HepG2 (cell line): ENCODE data around the gene TOR4A. TPM values are rescaled to one million over a fixed set of nuclear protein-coding genes. Genes with fewer than 3 reads are reported as not detected.

Source experiments
- BORCS8-MEF2B ChIP-seq: sonication (generic); formaldehyde crosslinking; IDR thresholded peaks from 2 replicates; pipeline ENCODE4 v1.8.0; 2022; ENCODE audit warnings: mild to moderate bottlenecking, missing genetic modification reagents
- CENPT ChIP-seq: sonication (generic); formaldehyde crosslinking; IDR thresholded peaks from 2 replicates; pipeline ENCODE4 v1.8.0; 2022; ENCODE audit warnings: low read depth, mild to moderate bottlenecking, moderate library complexity, missing genetic modification reagents
- ERF ChIP-seq: IDR thresholded peaks from 2 replicates; pipeline ENCODE4 v1.6.1; 2018; ENCODE audit warnings: missing biosample characterization, missing genetic modification reagents
- FOXK1 ChIP-seq: sonication (generic); formaldehyde crosslinking; IDR thresholded peaks from 2 replicates; pipeline ENCODE4 v1.4.0; 2020; ENCODE audit warnings: low read depth, missing genetic modification reagents, borderline replicate concordance
- MIER2 ChIP-seq: IDR thresholded peaks from 2 replicates; pipeline ENCODE4 v1.6.1; 2016; ENCODE audit warnings: missing biosample characterization, missing genetic modification reagents
- NRL ChIP-seq: sonication (generic); formaldehyde crosslinking; IDR thresholded peaks from 2 replicates; pipeline ENCODE4 v1.5.0; 2020; ENCODE audit warnings: missing genetic modification reagents, mild to moderate bottlenecking, moderate library complexity, borderline replicate concordance
- SPEN ChIP-seq: sonication (generic); formaldehyde crosslinking; IDR thresholded peaks from 2 replicates; pipeline ENCODE4 v1.5.1; 2020; ENCODE audit warnings: low read depth, mild to moderate bottlenecking, missing genetic modification reagents
- ZBTB20 ChIP-seq: sonication (generic); formaldehyde crosslinking; IDR thresholded peaks from 2 replicates; pipeline ENCODE4 v1.8.1; 2023; ENCODE audit warnings: missing genetic modification reagents, low read depth, mild to moderate bottlenecking, borderline replicate concordance
- ZBTB38 ChIP-seq: sonication (generic); formaldehyde crosslinking; IDR thresholded peaks from 2 replicates; pipeline ENCODE4 v1.5.1; 2020; ENCODE audit warnings: mild to moderate bottlenecking, missing genetic modification reagents
- ZNF263 ChIP-seq: sonication (generic); formaldehyde crosslinking; IDR thresholded peaks from 2 replicates; pipeline ENCODE4 v1.4.0; 2020; ENCODE audit warnings: missing genetic modification reagents
- ZNF33B ChIP-seq: sonication (generic); formaldehyde crosslinking; IDR thresholded peaks from 2 replicates; pipeline ENCODE4 v1.5.1; 2020; ENCODE audit warnings: mild to moderate bottlenecking, missing genetic modification reagents
- ZNF484 ChIP-seq: sonication (generic); formaldehyde crosslinking; IDR thresholded peaks from 2 replicates; pipeline ENCODE4 v1.5.1; 2020; ENCODE audit warnings: mild to moderate bottlenecking, low read depth, missing genetic modification reagents, borderline replicate concordance
- ZNF607 ChIP-seq: sonication (generic); formaldehyde crosslinking; IDR thresholded peaks from 2 replicates; pipeline ENCODE4 v1.5.1; 2020; ENCODE audit warnings: missing genetic modification reagents, mild to moderate bottlenecking, borderline replicate concordance
- ZNF7 ChIP-seq: IDR thresholded peaks from 2 replicates; pipeline ENCODE4 v1.6.1; 2016; ENCODE audit warnings: missing biosample characterization, missing genetic modification reagents
- ZNF780A ChIP-seq: sonication (generic); formaldehyde crosslinking; IDR thresholded peaks from 2 replicates; pipeline ENCODE4 v1.8.0; 2022; ENCODE audit warnings: mild to moderate bottlenecking, missing genetic modification reagents, moderate library complexity
- ZNF782 ChIP-seq: sonication (generic); formaldehyde crosslinking; IDR thresholded peaks from 2 replicates; pipeline ENCODE4 v1.4.0; 2020; ENCODE audit warnings: missing genetic modification reagents, mild to moderate bottlenecking, borderline replicate concordance
- ZSCAN20 ChIP-seq: sonication (generic); formaldehyde crosslinking; IDR thresholded peaks from 2 replicates; pipeline ENCODE4 v1.4.0; 2020; ENCODE audit warnings: missing genetic modification reagents, mild to moderate bottlenecking, borderline replicate concordance
- polyA plus RNA-seq, 8 experiments: library from polyadenylated mRNA; depleted of rRNA in 3 of 8; stranded (reverse) in 7 of 8; unstranded in 1 of 8; fragments of >200 nt; fragmentation: Illumina TruSeq in 4 of 8; extraction: Trizol in 4 of 8; gene quantifications; 2 replicates each; pipeline versions ENCODE4 v1.2.1 to v1.2.3, GENCODE V29; 2011 to 2016; ENCODE audit warnings: low read depth in 4 of 8, missing spikeins in 1 of 8, mixed read lengths in 1 of 8; ENCODE audit not compliant: insufficient read depth in 1 of 8
- total RNA-seq, 5 experiments: library from RNA; depleted of rRNA; stranded (reverse); fragments of >200 nt; fragmentation: Illumina TruSeq; extraction: Trizol; gene quantifications; 2 replicates each; pipeline ENCODE4 v1.2.3, GENCODE V29; 2016; ENCODE audit warnings: low read depth in 1 of 5
- TF ChIP-seq, protein P1 (sequence below), 2 experiments: sonication (generic) in 1 of 2; formaldehyde crosslinking in 1 of 2; IDR thresholded peaks; 2 replicates each; pipeline versions ENCODE4 v1.6.1 to v1.9.0; 2014 to 2022; ENCODE audit warnings: antibody characterized with exemption in 1 of 2, borderline replicate concordance in 1 of 2, inconsistent platforms in 1 of 2, low read depth in 1 of 2, missing genetic modification reagents in 1 of 2
- TF ChIP-seq, protein P2 (sequence below): sonication (generic); formaldehyde crosslinking; IDR thresholded peaks from 2 replicates; pipeline ENCODE4 v1.4.0; 2020; ENCODE audit warnings: missing genetic modification reagents, borderline replicate concordance
- TF ChIP-seq, protein P3 (sequence below): sonication (generic); formaldehyde crosslinking; conservative IDR thresholded peaks from 2 replicates; pipeline ENCODE4 v1.4.0; 2020; ENCODE audit warnings: missing genetic modification reagents

TOR4A gene
- total and polyA plus RNA-seq, 2 of the 13 experiments (the other 11 are each of a cell fraction or from before 2014, with no cell fraction given): 11.1 to 14.2 TPM

DNA sequence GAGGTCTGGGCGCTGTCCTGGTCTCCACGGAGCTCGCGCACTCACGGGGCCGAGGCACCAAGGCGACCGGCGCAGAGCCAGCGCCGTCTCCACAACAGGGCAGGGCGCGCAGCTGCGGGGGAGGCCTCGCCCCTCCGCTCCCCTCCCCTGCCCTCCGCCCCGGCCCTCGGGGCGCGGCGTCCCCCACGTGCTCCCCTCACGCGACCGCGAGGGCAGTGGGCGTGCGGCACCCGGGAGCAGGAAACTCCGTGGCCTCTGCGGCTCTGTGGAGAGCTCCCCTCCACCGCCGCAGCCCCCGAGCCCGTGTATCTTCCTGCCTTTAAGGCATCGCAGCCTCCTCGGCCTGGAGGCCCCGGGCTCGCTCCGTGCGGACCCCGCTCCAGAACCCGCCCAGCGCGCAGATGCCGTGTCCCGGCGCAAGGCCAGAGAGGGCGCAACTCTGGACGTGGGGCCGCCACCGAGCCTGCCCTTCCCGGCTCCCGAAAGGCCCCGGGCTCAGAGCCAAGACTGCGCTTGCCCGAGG is 37.1 kb upstream of the TOR4A start (continued):
- TF ChIP-seq, protein P1, sequence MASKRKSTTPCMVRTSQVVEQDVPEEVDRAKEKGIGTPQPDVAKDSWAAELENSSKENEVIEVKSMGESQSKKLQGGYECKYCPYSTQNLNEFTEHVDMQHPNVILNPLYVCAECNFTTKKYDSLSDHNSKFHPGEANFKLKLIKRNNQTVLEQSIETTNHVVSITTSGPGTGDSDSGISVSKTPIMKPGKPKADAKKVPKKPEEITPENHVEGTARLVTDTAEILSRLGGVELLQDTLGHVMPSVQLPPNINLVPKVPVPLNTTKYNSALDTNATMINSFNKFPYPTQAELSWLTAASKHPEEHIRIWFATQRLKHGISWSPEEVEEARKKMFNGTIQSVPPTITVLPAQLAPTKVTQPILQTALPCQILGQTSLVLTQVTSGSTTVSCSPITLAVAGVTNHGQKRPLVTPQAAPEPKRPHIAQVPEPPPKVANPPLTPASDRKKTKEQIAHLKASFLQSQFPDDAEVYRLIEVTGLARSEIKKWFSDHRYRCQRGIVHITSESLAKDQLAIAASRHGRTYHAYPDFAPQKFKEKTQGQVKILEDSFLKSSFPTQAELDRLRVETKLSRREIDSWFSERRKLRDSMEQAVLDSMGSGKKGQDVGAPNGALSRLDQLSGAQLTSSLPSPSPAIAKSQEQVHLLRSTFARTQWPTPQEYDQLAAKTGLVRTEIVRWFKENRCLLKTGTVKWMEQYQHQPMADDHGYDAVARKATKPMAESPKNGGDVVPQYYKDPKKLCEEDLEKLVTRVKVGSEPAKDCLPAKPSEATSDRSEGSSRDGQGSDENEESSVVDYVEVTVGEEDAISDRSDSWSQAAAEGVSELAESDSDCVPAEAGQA (IDR thresholded peaks at IDR 0.05; ENCODE audit: low read depth): no peak
- TF ChIP-seq, protein P1 (CRISPR knock-in tag; IDR thresholded peaks at IDR 0.05; ENCODE audit: borderline replicate concordance): peak; percentile 53; the same call in 1 of the 2 replicates
- 0 out of 2 replicates have a peak, but pooled peaks have one; percentile 23 for TF ChIP-seq MIER2 (CRISPR knock-in tag)
- no peak; the same call in 1 of the 2 replicates for TF ChIP-seq ERF (CRISPR knock-in tag)
- TF ChIP-seq ZNF782 (CRISPR knock-in tag): peak; percentile 93
- peak; percentile 68 for TF ChIP-seq ZNF607 (CRISPR knock-in tag)
- peak; percentile 90 for TF ChIP-seq ZBTB38 (CRISPR knock-in tag)
- TF ChIP-seq ZNF33B (CRISPR knock-in tag): peak; percentile 58; the same call in 1 of the 2 replicates
- TF ChIP-seq ZSCAN20 (CRISPR knock-in tag): peak; percentile 88; the same call in 1 of the 2 replicates
- peak; percentile 78; the same call in 1 of the 2 replicates for TF ChIP-seq SPEN
- 0 out of 2 replicates have a peak, but pooled peaks have one; percentile 26 for TF ChIP-seq NRL (CRISPR knock-in tag)
- TF ChIP-seq BORCS8-MEF2B (CRISPR knock-in tag): peak; percentile 78
- no peak for TF ChIP-seq ZNF7 (CRISPR knock-in tag)
- TF ChIP-seq ZNF263 (CRISPR knock-in tag): peak; percentile 57; the same call in 1 of the 2 replicates
- peak; percentile 52; the same call in 1 of the 2 replicates for TF ChIP-seq ZNF780A (CRISPR knock-in tag)
- TF ChIP-seq, protein P2, sequence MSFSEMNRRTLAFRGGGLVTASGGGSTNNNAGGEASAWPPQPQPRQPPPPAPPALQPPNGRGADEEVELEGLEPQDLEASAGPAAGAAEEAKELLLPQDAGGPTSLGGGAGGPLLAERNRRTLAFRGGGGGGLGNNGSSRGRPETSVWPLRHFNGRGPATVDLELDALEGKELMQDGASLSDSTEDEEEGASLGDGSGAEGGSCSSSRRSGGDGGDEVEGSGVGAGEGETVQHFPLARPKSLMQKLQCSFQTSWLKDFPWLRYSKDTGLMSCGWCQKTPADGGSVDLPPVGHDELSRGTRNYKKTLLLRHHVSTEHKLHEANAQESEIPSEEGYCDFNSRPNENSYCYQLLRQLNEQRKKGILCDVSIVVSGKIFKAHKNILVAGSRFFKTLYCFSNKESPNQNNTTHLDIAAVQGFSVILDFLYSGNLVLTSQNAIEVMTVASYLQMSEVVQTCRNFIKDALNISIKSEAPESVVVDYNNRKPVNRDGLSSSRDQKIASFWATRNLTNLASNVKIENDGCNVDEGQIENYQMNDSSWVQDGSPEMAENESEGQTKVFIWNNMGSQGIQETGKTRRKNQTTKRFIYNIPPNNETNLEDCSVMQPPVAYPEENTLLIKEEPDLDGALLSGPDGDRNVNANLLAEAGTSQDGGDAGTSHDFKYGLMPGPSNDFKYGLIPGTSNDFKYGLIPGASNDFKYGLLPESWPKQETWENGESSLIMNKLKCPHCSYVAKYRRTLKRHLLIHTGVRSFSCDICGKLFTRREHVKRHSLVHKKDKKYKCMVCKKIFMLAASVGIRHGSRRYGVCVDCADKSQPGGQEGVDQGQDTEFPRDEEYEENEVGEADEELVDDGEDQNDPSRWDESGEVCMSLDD (CRISPR knock-in tag): peak; percentile 83
- TF ChIP-seq FOXK1 (CRISPR knock-in tag): no peak
- TF ChIP-seq ZNF484 (CRISPR knock-in tag): peak; percentile 70; the same call in 1 of the 2 replicates
- TF ChIP-seq CENPT (CRISPR knock-in tag): no peak; the same call in none of the 2 replicates
- TF ChIP-seq, protein P3, sequence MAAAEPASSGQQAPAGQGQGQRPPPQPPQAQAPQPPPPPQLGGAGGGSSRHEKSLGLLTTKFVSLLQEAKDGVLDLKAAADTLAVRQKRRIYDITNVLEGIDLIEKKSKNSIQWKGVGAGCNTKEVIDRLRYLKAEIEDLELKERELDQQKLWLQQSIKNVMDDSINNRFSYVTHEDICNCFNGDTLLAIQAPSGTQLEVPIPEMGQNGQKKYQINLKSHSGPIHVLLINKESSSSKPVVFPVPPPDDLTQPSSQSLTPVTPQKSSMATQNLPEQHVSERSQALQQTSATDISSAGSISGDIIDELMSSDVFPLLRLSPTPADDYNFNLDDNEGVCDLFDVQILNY: 0 out of 2 replicates have a peak, but pooled peaks have one; percentile 14
- peak; percentile 54 for TF ChIP-seq ZBTB20 (CRISPR knock-in tag)
